ENCODE measurements around the gene NIM1K. TPM values are rescaled to one million over a fixed set of nuclear protein-coding genes. Genes with fewer than 3 reads are reported as not detected.

NIM1K gene
- polyA plus RNA-seq, 3 donors = 0.13 TPM; not detected in 2

- peaks cover 2 to 6% of the 10 kb centered on the region in 2 donors for H3K36me3 Mint-ChIP-seq
- H3K27ac Mint-ChIP-seq = no peak overlapping the region
- Histone ChIP-seq H3K27ac (ENCODE audit: low read depth in 1 of 2, low read length in 2 of 2) (no peak overlapping the region), H3K4me2 (replicated peaks; ENCODE audit: extremely low read depth, low read length, poor library complexity, severe bottlenecking) (no peak overlapping the region), H3K27me3 (ENCODE audit: control insufficient read depth in 2 of 2, insufficient read depth in 2 of 2, low read length in 2 of 2) (no peaks in the 10 kb centered on the region), H3K4me3 (replicated peaks in 1 of 3; ENCODE audit: low read depth in 2 of 3, low read length in 3 of 3) (no peak overlapping the region), H3K36me3 (replicated peaks in 1 of 2; ENCODE audit: control insufficient read depth in 1 of 2, insufficient read depth in 2 of 2, low read length in 2 of 2) (peaks cover 0 to 6% of the 10 kb centered on the region in 2 donors), H4K20me1 (ENCODE audit: insufficient read depth, low read length) (peaks cover 19% of the 10 kb centered on the region), H3K4me1 (ENCODE audit: control insufficient read depth in 1 of 2, insufficient read depth in 2 of 2, low read length in 2 of 2) (peaks cover 13 to 18% of the 10 kb centered on the region in 2 donors), H2AFZ (ENCODE audit: insufficient read depth, low read depth, low read length, poor library complexity, severe bottlenecking) (peak overlapping the region; percentile 62), H3K9me3 (replicated peaks in 1 of 2; ENCODE audit: control insufficient read depth in 1 of 2, insufficient read depth in 1 of 2, low read length in 2 of 2) (no peaks in the 10 kb centered on the region), H3K9ac (ENCODE audit: insufficient read depth, low read length, poor library complexity, severe bottlenecking) (no peak overlapping the region), H3K79me2 (ENCODE audit: insufficient read depth, low read length) (peaks cover 34% of the 10 kb centered on the region)
- no CpG with 5 or more reads among the region's 6 CpGs for WGBS (ENCODE audit: insufficient coverage)
- H3K4me1 Mint-ChIP-seq = peaks cover 16% of the 10 kb centered on the region
- intact Hi-C loops (cut with micrococcal nuclease) = loop anchor here (5.0 to 10.0 kb wide), 3 partner anchors 170 to 1400 kb away; partner anchors contain the start of gene TMEM267 (in 1 of the 2)
- peaks cover 0 to 5% (median 3%) of the 10 kb centered on the region in 7 donors for H3K9me3 Mint-ChIP-seq
- no peak for DNase-seq
- H3K4me3 Mint-ChIP-seq = no peak overlapping the region
- peaks cover 1 to 9% (median 3%) of the 10 kb centered on the region in 3 donors for H3K27me3 Mint-ChIP-seq (ENCODE audit: low read depth in 3 of 3)
- TF ChIP-seq CTCF (IDR thresholded peaks at IDR 0.05) = no peak
Measured at GRCh38 chr5:43314724-43315123, 122.7 kb downstream of the NIM1K start.

DNA sequence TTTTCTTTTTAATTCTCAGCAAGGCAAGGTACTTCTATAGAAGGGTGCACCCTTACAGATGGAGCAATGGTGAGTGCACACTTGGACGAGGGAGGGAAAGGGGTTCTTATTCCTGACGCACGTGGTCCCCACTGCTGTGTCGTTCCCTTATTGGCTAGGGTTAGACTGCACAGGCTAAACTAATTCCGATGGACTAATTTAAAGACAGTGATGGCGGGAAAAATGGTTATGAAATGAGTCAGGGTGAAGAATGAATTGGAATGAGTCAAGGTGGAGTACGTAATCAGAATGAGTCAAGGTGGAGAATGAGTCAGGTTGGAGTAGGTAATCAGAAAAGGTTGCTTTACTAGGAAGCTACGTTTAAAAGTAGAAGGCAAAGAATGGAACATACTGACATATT lies 123.2 kb downstream of the NIM1K start:
- over 99% methylated on average over 7 of the region's 8 CpGs for WGBS (ENCODE audit: insufficient coverage)
- DNase-seq = peak in 1 of 3 donors; percentile 45
- H3K36me3 ChIP-seq (replicated peaks in 1 of 2; ENCODE audit: control insufficient read depth in 1 of 2, insufficient read depth in 2 of 2, low read length in 2 of 2) = peaks cover 0 to under 1% of the 10 kb centered on the region in 2 donors
- no peak overlapping the region for H3K4me2 ChIP-seq (replicated peaks; ENCODE audit: extremely low read depth, low read length, poor library complexity, severe bottlenecking)
- H3K9me3 ChIP-seq (replicated peaks in 1 of 2; ENCODE audit: control insufficient read depth in 1 of 2, insufficient read depth in 1 of 2, low read length in 2 of 2) = no peaks in the 10 kb centered on the region
- peaks cover 29% of the 10 kb centered on the region for H3K79me2 ChIP-seq (ENCODE audit: insufficient read depth, low read length)
- H3K27me3 ChIP-seq (ENCODE audit: control insufficient read depth in 2 of 2, insufficient read depth in 2 of 2, low read length in 2 of 2) = no peaks in the 10 kb centered on the region
- intact Hi-C loops (cut with micrococcal nuclease) = loop anchor here (10.0 kb wide), 2 partner anchors 170 to 1400 kb away; partner anchors contain the start of gene TMEM267 (in 1 of the 2)
- Mint-ChIP-seq H3K4me3 (no peak overlapping the region), H3K4me1 (peaks cover 16% of the 10 kb centered on the region), H3K27ac (no peak overlapping the region), H3K36me3 (peaks cover 2 to 6% of the 10 kb centered on the region in 2 donors), H3K9me3 (peaks cover 0 to 5% (median 3%) of the 10 kb centered on the region in 7 donors), H3K27me3 (ENCODE audit: low read depth in 3 of 3) (peaks cover 1 to 9% (median 3%) of the 10 kb centered on the region in 3 donors)
- no peak for TF ChIP-seq CTCF (IDR thresholded peaks at IDR 0.05)
- no peak overlapping the region for H3K9ac ChIP-seq (ENCODE audit: insufficient read depth, low read length, poor library complexity, severe bottlenecking)
- H3K4me3 ChIP-seq (replicated peaks in 1 of 3; ENCODE audit: low read depth in 2 of 3, low read length in 3 of 3) = no peak overlapping the region
- H4K20me1 ChIP-seq (ENCODE audit: insufficient read depth, low read length) = peaks cover 16% of the 10 kb centered on the region
- no peak overlapping the region for H2AFZ ChIP-seq (ENCODE audit: insufficient read depth, low read depth, low read length, poor library complexity, severe bottlenecking)
- peaks cover 13 to 18% of the 10 kb centered on the region in 2 donors for H3K4me1 ChIP-seq (ENCODE audit: control insufficient read depth in 1 of 2, insufficient read depth in 2 of 2, low read length in 2 of 2)
- no peak overlapping the region for H3K27ac ChIP-seq (ENCODE audit: low read depth in 1 of 2, low read length in 2 of 2)

Data from CD14-positive monocyte (primary cell).